Esophagus muscularis mucosa (tissue), 4 donors: ENCODE results near the gene PAK5. TPM values are rescaled to one million over a fixed set of nuclear protein-coding genes. Genes with fewer than 3 reads are reported as not detected.

Source experiments
- DNase-seq: peaks from one replicate; pipeline ENCODE4 v3.0.0-alpha.2; 2017; ENCODE audit errors: extremely low spot score
- H3K27ac ChIP-seq, 4 donors: fragments of 200-600 bp; sonication (generic); replicated peaks in 1 of 4; 1 replicate in 3 of 4; 2 replicates in 1 of 4; pipeline ENCODE4 v1.5.1; 2016 to 2019; ENCODE audit warnings: mild to moderate bottlenecking in 1 of 4
- H3K27me3 ChIP-seq, 4 donors: fragments of 200-600 bp; sonication (generic); one replicate each; pipeline versions ENCODE4 v1.5.1 to v1.6.0; 2016 to 2019
- H3K36me3 ChIP-seq, 4 donors: fragments of 200-600 bp; sonication (generic); one replicate each; pipeline ENCODE4 v1.5.1; 2016 to 2019
- H3K4me1 ChIP-seq, 4 donors: fragments of 200-600 bp; sonication (generic); one replicate each; pipeline ENCODE4 v1.5.1; 2016 to 2019
- H3K4me3 ChIP-seq, 4 donors: fragments of 200-600 bp; sonication (generic); 1 replicate in 2 of 4; 2 replicates in 2 of 4; pipeline ENCODE4 v1.5.1; 2016 to 2019; ENCODE audit warnings: mild to moderate bottlenecking in 4 of 4, moderate library complexity in 1 of 4
- H3K9me3 ChIP-seq, 4 donors: fragments of 200-600 bp; sonication (generic); 1 replicate in 3 of 4; 2 replicates in 1 of 4; pipeline ENCODE4 v1.5.1; 2016 to 2019
- EP300 ChIP-seq: sonication (generic); formaldehyde crosslinking; IDR thresholded peaks from one replicate; pipeline ENCODE4 v1.6.1; 2017; ENCODE audit warnings: antibody characterized with exemption
- POLR2A ChIP-seq: fragments of 450-650 bp; IDR thresholded peaks from one replicate; pipeline ENCODE4 v1.6.1; 2017; ENCODE audit warnings: antibody characterized with exemption, moderate library complexity, mild to moderate bottlenecking, low read depth
- POLR2AphosphoS5 ChIP-seq, 2 donors: sonication (generic); formaldehyde crosslinking; IDR thresholded peaks; one replicate each; pipeline ENCODE4 v1.6.1; 2017; ENCODE audit warnings: antibody characterized with exemption in 2 of 2
- WGBS: methylation state at CpG from one replicate; pipeline ENCODE4 v1.1.5; 2018; 5-methylcytosine and 5-hydroxymethylcytosine counted together
- intact Hi-C: fragments of 100-400 bp; cut with DNase I; formaldehyde crosslinking; loops from one replicate; pipeline ENCODE4 v1.15.1; 2023
- total RNA-seq, 4 donors: library from RNA; depleted of rRNA; stranded (reverse); fragments of >200 nt; gene quantifications; one replicate each; pipeline versions ENCODE4 v1.1.0 to v1.2.1, GENCODE V29; 2016
- TF ChIP-seq, protein P1 (sequence below), 3 experiments: fragments of 200-600 bp in 2 of 3; fragments of 450-650 bp in 1 of 3; sonication (generic) in 2 of 3; IDR thresholded peaks; one replicate each; pipeline ENCODE4 v1.5.1; 2017 to 2019; ENCODE audit warnings: antibody characterized with exemption in 3 of 3, mild to moderate bottlenecking in 2 of 3, moderate library complexity in 1 of 3

PAK5 gene
- total RNA-seq, 4 donors from 2014 or later = 0.06 to 0.42 (median 0.20) TPM

DNA sequence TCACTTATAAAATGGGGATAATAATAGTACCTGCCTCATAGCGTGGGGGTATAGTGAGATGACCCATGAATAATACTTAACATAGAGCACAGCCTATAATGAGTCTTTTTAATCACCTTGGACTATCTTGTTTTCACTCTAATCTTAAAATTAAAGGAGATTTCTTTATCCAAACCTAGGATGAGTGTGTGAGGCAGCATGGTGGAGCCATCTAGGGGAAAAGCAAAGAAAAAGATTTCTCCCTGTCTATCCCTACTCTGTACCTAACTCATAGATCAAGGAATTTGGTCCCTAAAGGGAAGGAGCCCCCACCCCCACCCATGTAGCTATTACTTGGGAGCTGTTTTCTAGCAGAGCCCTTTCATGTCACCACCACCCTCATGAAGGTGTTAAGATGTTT lies 45.2 kb upstream of the PAK5 start:
- H3K4me3 ChIP-seq = no peak overlapping the region
- no peak for DNase-seq
- 35% methylated on average over 1 of the region's 1 CpG for WGBS
- no peaks in the 10 kb centered on the region for H3K36me3 ChIP-seq
- H3K4me1 ChIP-seq = no peaks in the 10 kb centered on the region
- no peaks in the 10 kb centered on the region for H3K9me3 ChIP-seq
- intact Hi-C loops = no loop called here
- TF ChIP-seq EP300 (no peak), POLR2AphosphoS5 (IDR thresholded peaks at IDR 0.05) (no peak), POLR2A (no peak)
- TF ChIP-seq, protein P1, sequence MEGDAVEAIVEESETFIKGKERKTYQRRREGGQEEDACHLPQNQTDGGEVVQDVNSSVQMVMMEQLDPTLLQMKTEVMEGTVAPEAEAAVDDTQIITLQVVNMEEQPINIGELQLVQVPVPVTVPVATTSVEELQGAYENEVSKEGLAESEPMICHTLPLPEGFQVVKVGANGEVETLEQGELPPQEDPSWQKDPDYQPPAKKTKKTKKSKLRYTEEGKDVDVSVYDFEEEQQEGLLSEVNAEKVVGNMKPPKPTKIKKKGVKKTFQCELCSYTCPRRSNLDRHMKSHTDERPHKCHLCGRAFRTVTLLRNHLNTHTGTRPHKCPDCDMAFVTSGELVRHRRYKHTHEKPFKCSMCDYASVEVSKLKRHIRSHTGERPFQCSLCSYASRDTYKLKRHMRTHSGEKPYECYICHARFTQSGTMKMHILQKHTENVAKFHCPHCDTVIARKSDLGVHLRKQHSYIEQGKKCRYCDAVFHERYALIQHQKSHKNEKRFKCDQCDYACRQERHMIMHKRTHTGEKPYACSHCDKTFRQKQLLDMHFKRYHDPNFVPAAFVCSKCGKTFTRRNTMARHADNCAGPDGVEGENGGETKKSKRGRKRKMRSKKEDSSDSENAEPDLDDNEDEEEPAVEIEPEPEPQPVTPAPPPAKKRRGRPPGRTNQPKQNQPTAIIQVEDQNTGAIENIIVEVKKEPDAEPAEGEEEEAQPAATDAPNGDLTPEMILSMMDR (IDR thresholded peaks at IDR 0.05) = no peak
- H3K27ac ChIP-seq = no peak overlapping the region
- H3K27me3 ChIP-seq = no peaks in the 10 kb centered on the region

DNA sequence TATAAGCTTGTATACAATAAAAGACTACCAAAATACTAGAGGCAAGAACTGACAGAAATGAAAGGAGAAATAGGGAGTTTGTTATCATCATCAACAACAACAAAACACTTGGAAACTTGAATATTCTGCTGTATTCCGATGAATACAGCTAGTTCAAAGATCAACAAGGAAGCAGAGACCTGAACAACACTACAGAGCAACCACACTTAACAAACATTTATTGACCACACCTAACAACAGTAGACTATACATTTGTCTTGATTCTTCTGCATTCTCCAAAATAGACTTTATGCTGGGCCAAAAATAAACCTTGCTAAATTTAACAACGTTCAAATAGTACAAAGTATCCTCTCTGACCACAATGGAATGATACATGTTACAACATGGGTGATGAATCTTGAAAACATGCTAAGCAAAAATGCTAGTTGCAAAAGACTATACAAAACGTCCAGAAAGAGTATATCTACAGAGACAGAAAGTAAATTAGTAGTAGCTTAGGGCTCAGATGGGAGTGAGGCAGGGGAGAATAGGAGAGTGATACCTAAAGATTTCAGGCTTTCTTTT lies 39.1 kb upstream of the PAK5 start:
- 47% methylated on average over 3 of the region's 3 CpGs for WGBS
- intact Hi-C loops = no loop called here
- no peaks in the 10 kb centered on the region for H3K36me3 ChIP-seq
- TF ChIP-seq POLR2AphosphoS5 (IDR thresholded peaks at IDR 0.05) (no peak), POLR2A (no peak), EP300 (no peak)
- TF ChIP-seq, protein P1 (IDR thresholded peaks at IDR 0.05) = no peak
- H3K27ac ChIP-seq = no peak overlapping the region
- H3K27me3 ChIP-seq = no peaks in the 10 kb centered on the region
- no peak for DNase-seq
- H3K9me3 ChIP-seq = no peaks in the 10 kb centered on the region
- no peak overlapping the region for H3K4me3 ChIP-seq
- H3K4me1 ChIP-seq = no peaks in the 10 kb centered on the region

- WGBS = 73% methylated on average over 6 of the region's 6 CpGs
- H3K36me3 ChIP-seq = no peaks in the 10 kb centered on the region
These were observed 28.5 kb upstream of the PAK5 start for GRCh38 chr20:9867196-9867980.

GRCh38 chr20:9852566-9852965 lies 13.7 kb upstream of the PAK5 start:
- Histone ChIP-seq H3K36me3 (no peaks in the 10 kb centered on the region), H3K4me1 (no peaks in the 10 kb centered on the region), H3K27me3 (no peaks in the 10 kb centered on the region), H3K9me3 (no peaks in the 10 kb centered on the region), H3K27ac (no peak overlapping the region), H3K4me3 (no peak overlapping the region)
- DNase-seq = no peak
- intact Hi-C loops = no loop called here
- WGBS = 86% methylated on average over 2 of the region's 2 CpGs
- TF ChIP-seq POLR2AphosphoS5 (IDR thresholded peaks at IDR 0.05) (no peak), EP300 (no peak), POLR2A (no peak)
- TF ChIP-seq, protein P1 (IDR thresholded peaks at IDR 0.05) = no peak

More at GRCh38 chr20:9867196-9867980, 28.5 kb upstream of the PAK5 start:
- H3K4me1 ChIP-seq = no peaks in the 10 kb centered on the region
- intact Hi-C loops = no loop called here
- no peak for DNase-seq
- no peak overlapping the region for H3K27ac ChIP-seq
- H3K9me3 ChIP-seq = no peaks in the 10 kb centered on the region
- H3K27me3 ChIP-seq = no peaks in the 10 kb centered on the region
- TF ChIP-seq POLR2A (no peak), POLR2AphosphoS5 (IDR thresholded peaks at IDR 0.05) (no peak), EP300 (no peak)
- TF ChIP-seq, protein P1 (IDR thresholded peaks at IDR 0.05) = no peak
- no peak overlapping the region for H3K4me3 ChIP-seq
